NCI-H1436 (cell line): ENCODE measurements around the gene TIMM13.

ENCODE experiments used
- DNase-seq: peaks from one replicate; lab custom pipeline; 2025; lab: John Stamatoyannopoulos, UW

TIMM13 gene

DNA sequence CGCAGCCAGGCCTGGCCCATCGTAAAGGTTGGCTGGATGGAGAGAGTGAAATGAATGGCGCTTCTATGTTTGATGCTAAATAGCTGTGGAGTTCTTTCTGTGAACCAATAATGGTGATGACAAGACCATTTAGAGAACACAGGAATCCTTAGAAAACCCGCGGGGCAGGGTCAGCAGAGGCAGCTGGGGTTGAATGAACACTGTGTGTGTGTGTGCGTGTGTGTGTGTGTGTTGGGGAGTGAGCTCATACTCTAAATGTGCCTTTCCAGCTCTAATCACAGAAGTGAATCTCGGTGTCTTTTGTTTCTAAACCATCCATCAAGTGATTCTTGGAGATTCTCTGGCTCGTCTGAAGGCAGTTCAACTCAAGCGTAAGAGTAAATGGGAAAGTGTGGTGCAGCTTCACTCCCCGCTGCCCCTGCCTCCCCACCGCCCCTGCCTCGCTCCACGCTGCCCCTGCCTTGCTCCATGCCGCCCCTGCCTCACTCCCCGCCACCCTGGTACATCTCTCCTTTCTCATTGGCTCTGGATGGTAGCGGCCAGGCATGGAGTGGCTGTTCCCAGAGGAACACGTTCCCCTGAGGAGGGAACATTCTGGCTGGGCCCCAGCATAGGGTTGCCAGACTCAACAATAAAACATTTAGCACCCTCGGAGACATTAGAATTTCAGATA, 46.1 kb downstream of the TIMM13 start:
- DNase-seq: no peak

DNA sequence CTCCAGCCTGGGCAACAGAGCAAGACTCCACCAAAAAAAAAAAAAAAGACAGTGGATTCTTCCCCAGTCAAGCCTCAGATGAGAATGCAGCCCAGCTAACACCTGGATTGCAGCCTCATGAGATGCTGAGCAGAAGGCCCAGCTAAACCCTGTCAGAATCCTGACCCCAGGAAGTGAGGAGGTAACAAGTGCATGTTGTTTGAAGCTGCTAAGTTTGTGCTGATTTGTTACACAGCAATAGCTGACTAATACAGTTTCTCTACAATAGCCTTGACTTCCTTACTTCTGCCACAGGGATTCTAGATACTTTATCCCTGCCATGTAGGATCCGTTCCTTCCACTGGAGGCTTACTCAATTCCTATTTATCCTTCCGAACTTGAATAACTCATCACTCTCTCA, 46.8 kb downstream of the TIMM13 start:
- no peak for DNase-seq

DNA sequence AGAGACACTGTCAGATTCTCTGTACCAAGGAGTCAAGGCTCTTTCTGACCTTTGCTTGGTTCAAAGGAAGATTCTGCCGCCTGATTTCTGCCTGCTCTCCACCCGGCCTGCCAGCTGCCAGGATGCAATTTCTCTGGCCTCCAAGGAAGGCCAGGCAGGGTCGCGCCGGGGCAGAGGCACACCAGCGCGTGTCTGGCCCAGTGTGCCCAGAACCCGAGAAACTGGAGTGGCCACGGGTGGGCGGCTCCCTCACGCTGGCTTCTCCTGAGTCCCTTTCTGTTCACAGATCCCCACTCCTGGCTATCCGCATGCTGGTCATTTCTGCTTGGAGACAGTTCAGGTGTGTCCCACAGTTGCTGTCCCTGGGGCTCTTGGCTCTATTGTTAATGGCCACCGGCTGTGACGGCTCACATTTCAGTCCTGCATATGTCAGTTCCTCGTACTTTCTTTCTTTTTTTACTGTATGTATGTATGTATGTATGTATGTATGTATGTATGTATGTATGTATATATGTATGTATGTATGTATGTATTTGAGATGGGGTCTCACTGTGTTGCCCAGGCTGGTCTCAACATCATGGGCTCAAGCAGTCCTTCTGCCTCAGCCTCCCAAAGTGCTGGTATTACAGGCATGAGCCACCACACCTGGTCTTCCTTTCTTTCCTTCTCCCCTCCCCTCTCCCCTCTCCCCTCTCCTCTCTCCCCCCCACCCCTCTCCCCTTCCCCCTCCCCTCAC, 50.4 kb downstream of the TIMM13 start:
- no peak for DNase-seq
